GM12891 (cell line): ENCODE results near the gene PCDH9.

ENCODE experiments used
- POLR2A ChIP-seq: IDR thresholded peaks from 2 replicates; pipeline ENCODE4 v1.6.1; 2011; ENCODE audit warnings: low read depth, low read length, control low read depth
- POLR2AphosphoS5 ChIP-seq: IDR thresholded peaks from 2 replicates; pipeline ENCODE4 v1.6.1; 2011; ENCODE audit warnings: low read depth, low read length, control low read depth

- no peak for TF ChIP-seq POLR2A
- TF ChIP-seq POLR2AphosphoS5, result no peak
Measured at GRCh38 chr13:66483712-66484111, 746.4 kb downstream of the PCDH9 start.
